Mucosa of rectum (tissue), 2 donors: ENCODE data around the gene TDRD12.

Experiments
- H3K27ac ChIP-seq, 2 donors: one replicate each; pipeline ENCODE4 v1.7.0; 2013; ENCODE audit warnings: inconsistent platforms in 2 of 2, low read depth in 2 of 2, low read length in 2 of 2
- H3K27me3 ChIP-seq, 2 donors: one replicate each; pipeline ENCODE4 v1.7.0; 2013; ENCODE audit warnings: low read length in 2 of 2; ENCODE audit not compliant: control insufficient read depth in 2 of 2, insufficient read depth in 2 of 2
- H3K36me3 ChIP-seq, 2 donors: one replicate each; pipeline ENCODE4 v1.7.0; 2013; ENCODE audit warnings: low read length in 2 of 2; ENCODE audit not compliant: control insufficient read depth in 2 of 2, insufficient read depth in 2 of 2
- H3K4me1 ChIP-seq, 2 donors: one replicate each; pipeline ENCODE4 v1.7.0; 2013; ENCODE audit warnings: low read length in 2 of 2, mild to moderate bottlenecking in 1 of 2; ENCODE audit not compliant: control insufficient read depth in 2 of 2, insufficient read depth in 2 of 2
- H3K4me3 ChIP-seq, 2 donors: one replicate each; pipeline ENCODE4 v1.7.0; 2013; ENCODE audit warnings: low read length in 2 of 2
- H3K9ac ChIP-seq, 2 donors: one replicate each; pipeline ENCODE4 v1.7.0; 2013; ENCODE audit warnings: low read length in 2 of 2, low read depth in 1 of 2, mild to moderate bottlenecking in 1 of 2
- H3K9me3 ChIP-seq, 2 donors: one replicate each; pipeline ENCODE4 v1.7.0; 2013; ENCODE audit warnings: low read length in 2 of 2; ENCODE audit not compliant: control insufficient read depth in 2 of 2
- donor health status: healthy.
- donor health status: Normal muscosa, but diverticular disease.

TDRD12 gene

DNA sequence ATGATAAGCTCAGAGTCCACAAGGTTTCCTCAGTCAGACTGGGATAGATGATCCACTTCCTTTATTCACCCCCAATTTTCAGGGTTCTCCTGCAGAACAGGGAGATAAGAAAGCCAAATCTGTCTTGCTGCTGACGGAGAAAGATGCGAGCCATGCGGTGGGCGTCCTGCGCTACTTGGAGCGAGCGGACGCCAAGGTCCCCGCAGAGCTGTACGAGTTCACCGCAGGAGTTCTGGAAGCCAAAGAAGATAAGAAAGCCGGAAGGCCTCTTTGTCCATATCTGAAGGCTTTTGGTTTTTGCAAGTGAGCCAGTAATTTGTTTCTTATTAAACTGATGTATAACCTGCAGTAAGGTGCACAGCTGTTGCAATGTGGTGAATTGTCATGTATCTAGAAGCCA, 83.3 kb downstream of the TDRD12 start:
- Histone ChIP-seq H3K4me3 (no peak overlapping the region), H3K27ac (no peak overlapping the region), H3K9me3 (no peaks in the 10 kb centered on the region), H3K9ac (no peak overlapping the region), H3K36me3 (no peaks in the 10 kb centered on the region), H3K4me1 (no peaks in the 10 kb centered on the region), H3K27me3 (peaks cover 0 to 2% of the 10 kb centered on the region in 2 donors)

DNA sequence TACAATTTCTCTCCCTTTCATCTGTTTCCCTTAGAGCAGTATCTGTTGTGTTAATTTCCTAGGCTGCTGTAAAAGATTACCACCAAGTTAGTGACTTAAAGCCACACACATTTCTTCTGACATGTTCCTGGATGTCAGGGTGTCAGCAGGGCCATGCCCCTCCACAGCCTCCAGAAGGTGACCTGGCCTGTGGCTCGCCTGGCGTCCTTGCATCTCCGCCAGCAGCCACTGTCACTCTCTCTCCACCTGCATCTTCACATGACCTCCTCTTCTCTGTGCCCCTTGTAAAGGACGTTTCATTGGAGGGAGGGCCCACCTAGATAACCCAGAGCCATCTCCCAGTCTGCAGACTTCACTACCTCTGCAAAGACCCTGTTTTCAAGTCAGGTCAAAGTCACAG, 88.7 kb downstream of the TDRD12 start:
- Histone ChIP-seq H3K9ac (no peak overlapping the region), H3K27ac (no peak overlapping the region), H3K9me3 (no peaks in the 10 kb centered on the region), H3K27me3 (no peaks in the 10 kb centered on the region), H3K4me1 (no peaks in the 10 kb centered on the region), H3K36me3 (no peaks in the 10 kb centered on the region), H3K4me3 (no peak overlapping the region)

DNA sequence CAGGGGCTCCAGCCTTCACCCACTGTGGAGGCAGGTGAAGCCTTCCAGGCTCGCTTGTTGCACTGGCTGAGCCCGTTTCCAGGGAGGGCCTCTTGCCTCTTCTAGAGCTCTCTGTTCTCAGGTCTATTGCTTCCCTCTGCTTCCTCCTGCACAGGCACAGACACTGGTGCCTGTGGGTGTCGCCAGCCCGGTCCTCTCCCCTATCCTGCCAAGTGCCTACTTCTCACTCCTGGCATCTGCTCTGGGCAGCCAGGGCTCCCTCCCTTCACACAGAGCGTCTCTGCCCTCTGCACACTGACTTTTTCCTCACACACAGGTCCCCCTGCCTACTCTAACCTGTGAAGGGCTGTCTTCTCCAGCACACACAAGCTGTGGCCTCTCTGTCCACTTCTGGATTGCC, 89.7 kb downstream of the TDRD12 start:
- Histone ChIP-seq H3K9me3 (no peaks in the 10 kb centered on the region), H3K4me3 (no peak overlapping the region), H3K27ac (no peak overlapping the region), H3K27me3 (no peaks in the 10 kb centered on the region), H3K4me1 (no peaks in the 10 kb centered on the region), H3K9ac (no peak overlapping the region), H3K36me3 (no peaks in the 10 kb centered on the region)

DNA sequence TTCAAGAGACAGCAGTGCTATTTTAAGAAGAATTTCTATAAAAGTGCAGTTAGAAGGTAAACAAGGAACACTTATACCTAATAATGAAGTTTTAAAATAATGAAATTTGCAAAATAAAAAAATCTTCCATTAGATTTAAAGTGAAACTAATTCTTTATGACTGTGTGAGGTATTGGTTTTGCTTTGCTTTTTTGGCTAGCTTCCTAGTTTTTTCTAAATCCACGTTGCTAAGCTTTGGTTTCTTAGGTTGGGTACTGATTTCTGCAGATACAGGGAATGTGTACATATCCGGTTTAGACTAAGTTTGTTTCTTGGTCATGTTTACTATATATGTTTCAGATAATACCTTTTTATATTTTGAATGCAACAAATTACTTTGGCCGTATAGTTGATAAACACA, 90.2 kb downstream of the TDRD12 start:
- Histone ChIP-seq H3K4me3 (no peak overlapping the region), H3K27me3 (no peaks in the 10 kb centered on the region), H3K9me3 (no peaks in the 10 kb centered on the region), H3K36me3 (no peaks in the 10 kb centered on the region), H3K9ac (no peak overlapping the region), H3K27ac (no peak overlapping the region), H3K4me1 (no peaks in the 10 kb centered on the region)

DNA sequence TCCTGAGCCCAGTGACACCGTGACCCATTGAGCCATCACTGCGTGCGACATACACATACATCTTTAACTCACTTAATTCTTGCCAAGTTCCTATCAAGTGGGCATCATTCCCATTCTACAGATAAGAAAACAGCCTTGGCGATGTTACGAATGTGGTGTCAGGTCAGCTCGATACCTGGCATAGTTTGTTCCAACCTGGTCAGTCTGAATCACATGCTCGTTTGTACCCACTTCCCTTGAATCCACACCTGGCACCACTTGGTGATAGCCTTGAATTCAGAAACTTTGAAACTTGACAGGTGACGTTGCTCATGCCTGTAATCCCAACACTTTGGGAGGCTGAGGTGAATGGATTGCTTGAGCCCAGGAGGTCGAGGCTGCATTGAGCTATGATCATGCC, 90.9 kb downstream of the TDRD12 start:
- Histone ChIP-seq H3K27ac (no peak overlapping the region), H3K4me3 (no peak overlapping the region), H3K36me3 (no peaks in the 10 kb centered on the region), H3K4me1 (no peaks in the 10 kb centered on the region), H3K9me3 (no peaks in the 10 kb centered on the region), H3K27me3 (no peaks in the 10 kb centered on the region), H3K9ac (no peak overlapping the region)

DNA sequence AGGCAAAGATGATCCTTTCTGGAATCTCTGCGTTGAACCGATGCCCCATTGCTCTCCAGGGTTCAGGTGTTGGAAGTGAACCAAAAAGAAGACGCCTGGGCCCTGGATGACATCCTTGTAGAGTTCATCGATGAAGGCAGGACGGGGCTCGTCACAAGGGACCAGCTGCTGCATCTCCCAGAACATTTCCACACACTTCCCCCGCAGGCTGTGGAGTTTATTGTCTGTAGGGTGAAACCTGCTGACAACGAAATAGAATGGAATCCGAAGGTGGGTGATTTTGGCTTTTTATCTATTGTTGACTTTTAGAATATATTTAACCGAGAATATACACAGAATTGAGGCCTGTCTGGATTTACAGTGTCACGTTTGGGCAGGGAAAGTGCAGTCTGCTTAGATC, 91.6 kb downstream of the TDRD12 start:
- H3K27ac ChIP-seq: no peak overlapping the region
- H3K9ac ChIP-seq: no peak overlapping the region
- H3K4me3 ChIP-seq: no peak overlapping the region
- H3K27me3 ChIP-seq: no peaks in the 10 kb centered on the region
- no peaks in the 10 kb centered on the region for H3K9me3 ChIP-seq
- no peaks in the 10 kb centered on the region for H3K36me3 ChIP-seq
- no peaks in the 10 kb centered on the region for H3K4me1 ChIP-seq

DNA sequence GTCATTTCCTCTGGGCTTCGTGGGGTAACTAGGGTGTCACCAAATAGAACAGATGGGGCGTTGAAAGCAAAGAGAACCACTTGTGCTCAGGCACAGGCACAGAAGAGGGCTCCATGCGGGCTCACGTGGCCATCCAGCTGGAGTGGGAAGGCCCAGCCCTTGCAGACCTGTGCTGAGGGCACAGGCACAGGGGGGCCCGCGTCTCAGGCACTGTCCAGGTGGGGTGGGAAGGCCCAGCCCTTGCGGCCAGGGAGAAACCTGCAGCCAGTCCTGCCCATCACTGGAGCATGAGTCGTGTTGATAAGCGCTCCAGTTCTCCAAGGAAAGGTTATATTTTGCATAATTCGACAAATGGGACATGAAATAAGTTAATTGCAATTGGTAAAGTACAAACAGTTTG, 92.5 kb downstream of the TDRD12 start:
- no peak overlapping the region for H3K4me3 ChIP-seq
- H3K27ac ChIP-seq: no peak overlapping the region
- H3K9ac ChIP-seq: no peak overlapping the region
- no peaks in the 10 kb centered on the region for H3K4me1 ChIP-seq
- no peaks in the 10 kb centered on the region for H3K9me3 ChIP-seq
- no peaks in the 10 kb centered on the region for H3K27me3 ChIP-seq
- no peaks in the 10 kb centered on the region for H3K36me3 ChIP-seq

DNA sequence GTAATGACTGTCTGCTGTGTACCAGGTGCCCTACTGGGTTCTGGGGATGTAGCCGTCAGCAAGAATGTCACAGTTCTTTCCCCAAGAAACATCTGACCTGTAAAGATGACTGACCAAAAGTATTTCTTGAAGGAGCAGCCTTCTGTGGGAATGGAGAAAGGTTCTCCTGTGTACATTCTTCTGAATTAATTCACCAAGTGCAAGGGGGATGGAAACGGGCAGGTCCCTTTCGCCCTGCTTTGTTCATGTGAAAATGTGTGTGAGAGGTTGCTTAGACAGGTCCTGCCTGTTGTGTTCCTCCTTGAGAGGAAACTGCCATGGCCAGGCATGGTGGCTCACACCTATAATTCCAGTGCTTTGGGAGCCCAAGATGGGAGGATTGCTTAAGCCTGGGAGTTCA, 93.0 kb downstream of the TDRD12 start:
- Histone ChIP-seq H3K4me1 (no peaks in the 10 kb centered on the region), H3K27ac (no peak overlapping the region), H3K27me3 (no peaks in the 10 kb centered on the region), H3K9ac (no peak overlapping the region), H3K36me3 (no peaks in the 10 kb centered on the region), H3K9me3 (no peaks in the 10 kb centered on the region), H3K4me3 (no peak overlapping the region)

DNA sequence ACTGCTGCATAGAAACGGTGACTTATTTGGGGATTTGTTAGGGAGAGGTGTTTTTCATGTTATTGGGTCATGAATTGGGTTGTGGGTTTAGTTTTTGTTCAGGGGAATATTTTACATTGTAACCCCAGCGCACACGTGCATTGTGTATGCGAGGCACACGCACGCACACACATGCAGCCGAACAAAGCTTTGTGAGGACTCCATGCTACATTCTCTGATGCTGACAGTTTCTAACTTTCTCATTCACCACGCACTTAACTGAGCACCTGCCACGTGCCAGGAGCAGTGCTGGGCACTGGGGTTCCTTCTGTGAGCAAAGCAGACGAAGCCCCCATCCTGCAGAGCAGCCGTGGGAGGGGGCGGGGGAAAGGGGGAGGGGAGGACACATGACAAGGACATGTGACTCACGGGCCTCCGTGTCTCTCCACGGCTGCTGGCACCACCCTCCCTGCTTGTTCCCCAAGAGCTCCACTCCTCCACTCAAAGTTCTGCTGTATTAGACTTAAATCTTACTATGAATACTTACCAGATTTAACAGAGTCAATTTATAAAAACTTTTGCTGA, 94.4 kb downstream of the TDRD12 start:
- Histone ChIP-seq H3K27ac (no peak overlapping the region), H3K4me3 (no peak overlapping the region), H3K27me3 (no peaks in the 10 kb centered on the region), H3K9ac (no peak overlapping the region), H3K4me1 (no peaks in the 10 kb centered on the region), H3K9me3 (no peaks in the 10 kb centered on the region), H3K36me3 (no peaks in the 10 kb centered on the region)

DNA sequence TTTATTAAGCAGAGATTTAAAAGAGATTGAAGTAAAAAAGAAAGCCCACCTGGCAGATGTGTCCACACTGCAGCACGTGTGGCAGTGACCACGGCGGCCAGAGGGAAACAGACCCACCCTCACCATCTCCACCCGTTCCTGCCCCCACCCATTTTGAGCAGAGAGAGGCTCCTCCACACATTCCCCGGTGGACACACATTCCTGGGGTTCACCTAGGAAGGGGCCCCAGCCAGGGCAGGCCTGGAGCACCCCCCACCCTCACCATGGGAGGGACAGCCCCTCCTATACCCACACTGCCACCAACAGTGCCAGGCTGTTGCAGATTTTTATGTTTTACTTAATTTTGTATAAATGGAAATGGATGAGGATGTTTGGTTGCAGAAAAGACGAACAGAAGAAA, 95.1 kb downstream of the TDRD12 start:
- Histone ChIP-seq H3K27ac (no peak overlapping the region), H3K4me1 (no peaks in the 10 kb centered on the region), H3K9ac (no peak overlapping the region), H3K9me3 (no peaks in the 10 kb centered on the region), H3K27me3 (peaks cover 0 to 3% of the 10 kb centered on the region in 2 donors), H3K4me3 (no peak overlapping the region), H3K36me3 (no peaks in the 10 kb centered on the region)

DNA sequence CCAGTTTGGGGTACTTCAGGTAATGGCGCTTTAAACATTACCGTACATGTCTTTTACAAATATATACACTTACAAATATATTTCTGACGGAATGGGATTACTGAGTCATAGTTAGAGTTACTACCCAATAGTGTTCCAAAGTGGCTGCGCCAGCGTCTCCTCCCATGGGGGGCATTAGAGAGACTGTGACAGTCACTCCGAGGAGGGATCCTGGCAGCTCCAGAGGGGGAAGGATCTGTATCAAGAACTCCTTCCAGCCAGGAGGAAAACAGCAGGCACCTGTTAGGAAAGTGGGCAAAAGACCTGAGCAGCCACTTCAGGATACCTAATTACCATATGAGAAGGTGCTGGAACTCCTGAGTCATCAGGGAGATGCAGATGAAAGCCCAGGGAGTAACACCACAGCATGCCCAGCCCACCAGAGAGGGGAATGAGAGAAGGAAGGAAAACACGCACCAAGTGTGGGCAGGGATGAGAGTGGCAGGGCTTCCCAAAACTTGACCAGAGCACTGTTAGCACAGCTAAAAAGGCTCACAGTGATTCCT, 97.1 kb downstream of the TDRD12 start:
- H3K9ac ChIP-seq: no peak overlapping the region
- peaks cover 0 to 5% of the 10 kb centered on the region in 2 donors for H3K27me3 ChIP-seq
- no peaks in the 10 kb centered on the region for H3K36me3 ChIP-seq
- H3K9me3 ChIP-seq: no peaks in the 10 kb centered on the region
- peaks cover 0 to 1% of the 10 kb centered on the region in 2 donors for H3K4me1 ChIP-seq
- no peak overlapping the region for H3K4me3 ChIP-seq
- no peak overlapping the region for H3K27ac ChIP-seq
